GOT3 (cell line): ENCODE results near the gene EFR3B.
"Not testable (repeated sequence)": the region's sequence is repeated elsewhere in the genome, so short reads cannot be mapped to it uniquely, and the experiment has no call there.

Experiments
- DNase-seq: peaks from one replicate; lab custom pipeline; 2025; ENCODE audit warnings: mixed read lengths; lab: John Stamatoyannopoulos, UW

Gene EFR3B

GRCh38 chr2:25041928-25042320 is at the start of gene EFR3B:
Gene EFR3B (plus strand): TSS chr2:25042076. CDS start chr2:25042313, 237 bp downstream.
- DNase-seq: peak; percentile 58

DNA sequence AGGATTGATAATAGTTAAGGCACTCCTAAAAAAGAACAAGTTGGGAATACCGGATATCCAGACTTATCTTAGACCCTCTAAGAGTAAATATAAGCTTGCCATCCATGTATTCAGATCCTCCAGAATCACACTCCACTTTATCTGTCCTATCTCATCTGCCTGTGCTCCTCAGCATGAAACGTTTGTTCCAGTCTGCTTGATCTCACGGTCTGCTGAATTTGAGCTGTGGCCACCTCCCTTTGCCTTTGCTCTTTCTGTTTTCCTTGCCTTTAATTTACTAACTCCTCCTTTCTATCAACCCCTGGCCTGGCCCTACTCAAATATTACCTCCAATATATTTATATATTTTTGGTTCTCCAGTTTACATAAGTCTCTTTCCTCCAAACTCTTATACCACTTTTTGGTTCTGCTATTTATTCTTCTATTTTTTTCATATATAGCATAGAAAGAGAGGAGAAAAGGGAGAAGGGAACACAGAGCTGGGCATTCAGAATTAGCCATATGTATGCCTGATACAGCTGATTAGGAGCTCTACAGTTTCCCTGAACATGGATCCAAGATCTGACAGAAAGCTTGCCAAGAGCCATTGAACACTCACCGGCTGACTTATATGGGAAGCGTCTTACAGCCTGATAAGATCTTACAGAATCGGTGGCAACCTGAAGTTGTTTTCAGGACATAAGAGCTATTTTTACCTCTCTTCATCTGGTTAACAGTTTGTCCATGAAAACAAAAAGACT is 48.3 kb upstream of the EFR3B start:
- DNase-seq: no peak

DNA sequence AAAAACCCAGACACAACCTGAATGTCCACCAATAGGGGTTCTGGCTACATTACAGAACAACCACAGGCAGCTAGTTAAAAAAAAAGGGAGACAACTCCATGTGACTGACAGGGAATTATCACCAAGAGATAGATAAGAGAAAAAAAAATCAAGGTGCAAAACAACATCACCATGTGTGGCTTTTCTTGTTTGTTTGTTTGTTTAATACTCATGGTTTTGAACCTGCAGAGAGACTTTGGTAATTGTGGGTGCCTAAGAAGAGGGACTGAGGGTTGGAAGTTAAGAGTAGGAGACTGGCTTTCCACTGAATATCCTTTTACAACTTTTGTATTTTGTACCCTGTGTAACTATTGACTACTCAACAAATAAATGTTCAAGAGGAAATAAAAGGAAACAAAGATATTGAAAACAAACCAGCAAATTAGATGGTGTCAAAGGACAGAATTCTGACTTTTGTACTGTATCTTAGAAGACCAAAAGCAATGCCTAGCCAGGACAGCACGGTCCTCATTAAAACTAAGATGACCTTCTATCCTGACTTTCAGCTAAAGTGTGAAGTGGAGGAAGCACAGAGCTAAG is 47.6 kb upstream of the EFR3B start:
- DNase-seq: no peak

DNA sequence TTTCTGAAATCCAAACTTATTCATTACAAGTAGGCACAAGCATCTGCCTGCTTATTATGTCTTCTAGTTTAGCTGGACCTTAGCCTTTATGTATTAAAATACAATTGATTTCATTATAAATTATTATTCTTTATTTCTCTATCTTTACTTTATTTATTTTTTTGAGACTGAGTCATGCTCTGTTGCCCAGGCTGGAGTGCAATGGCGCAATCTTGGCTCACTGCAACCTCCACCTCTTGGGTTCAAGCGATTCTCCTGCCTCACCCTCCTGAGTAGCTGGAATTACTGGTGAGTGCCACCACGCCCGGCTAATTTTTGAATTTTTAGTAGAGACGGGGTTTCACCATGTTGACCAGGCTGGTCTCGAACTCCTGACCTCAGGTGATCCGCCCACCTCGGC is 42.8 kb upstream of the EFR3B start:
- not testable (repeated sequence) for DNase-seq

GRCh38 chr2:25000036-25000435 is 41.8 kb upstream of the EFR3B start:
- no peak for DNase-seq

GRCh38 chr2:25000503-25001324 is 41.2 kb upstream of the EFR3B start:
- DNase-seq: no peak

- no peak for DNase-seq
These were observed 40.6 kb upstream of the EFR3B start for GRCh38 chr2:25001325-25001637.

DNA sequence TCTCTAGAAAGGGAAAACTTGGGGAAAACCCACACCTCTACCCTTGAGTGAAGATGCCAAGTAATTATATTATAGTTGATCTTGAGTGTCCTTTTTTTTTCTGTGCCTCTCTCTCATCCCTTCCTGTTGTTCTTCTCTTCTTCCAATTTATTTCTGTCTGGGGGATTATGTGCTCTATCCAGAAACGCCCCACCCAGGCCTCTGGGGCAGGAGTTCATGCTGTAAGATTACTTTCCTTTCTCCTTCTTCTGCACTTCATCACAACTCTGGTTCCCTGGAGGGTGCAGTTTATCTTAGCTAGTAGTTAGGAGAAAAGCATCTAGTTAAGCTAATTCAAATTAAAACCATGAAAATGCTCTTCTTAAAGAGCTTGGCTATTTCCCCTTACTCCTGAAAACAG is 39.8 kb upstream of the EFR3B start:
- no peak for DNase-seq

GRCh38 chr2:25009954-25010353 is 31.9 kb upstream of the EFR3B start:
- no peak for DNase-seq

DNA sequence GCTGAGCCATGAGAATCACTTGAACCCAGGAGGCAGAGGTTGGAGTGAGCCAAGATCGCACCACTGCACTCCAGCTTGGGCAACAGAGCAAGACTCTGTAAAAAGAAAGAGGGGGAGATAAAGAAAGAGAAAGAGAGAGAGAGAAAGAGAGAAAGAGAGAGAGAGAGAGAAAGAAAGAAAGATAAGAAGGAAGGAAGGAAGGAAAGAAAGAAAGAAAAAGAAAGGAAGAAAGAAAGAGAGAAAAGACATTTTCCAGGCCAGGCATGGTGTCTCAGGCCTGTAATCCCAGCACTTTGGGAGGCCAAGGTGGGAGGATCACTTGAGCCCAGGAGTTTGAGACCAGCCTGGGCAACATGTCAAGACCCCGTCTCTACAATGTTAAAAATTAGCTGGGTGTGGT is 30.5 kb upstream of the EFR3B start:
- DNase-seq: not testable (repeated sequence)

DNA sequence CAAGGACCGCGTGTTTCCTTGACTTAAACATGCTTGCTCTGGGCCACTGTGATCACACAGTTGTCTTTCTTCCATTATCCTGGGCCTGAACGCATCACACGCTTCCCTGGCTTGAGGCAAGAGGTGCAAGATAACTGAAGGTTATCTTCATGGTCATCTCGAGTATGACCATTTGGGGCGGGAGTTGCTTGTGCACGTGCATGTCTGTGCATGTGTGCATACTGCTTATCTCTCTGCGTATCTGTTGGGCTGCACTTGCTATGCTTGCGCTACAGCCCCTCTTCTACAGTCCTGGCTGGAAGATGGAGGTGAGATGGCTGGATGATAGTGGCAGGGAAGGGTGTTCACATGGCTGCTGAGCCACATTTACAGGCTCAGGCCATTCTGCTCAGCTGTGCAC is 27.2 kb upstream of the EFR3B start:
- DNase-seq: no peak

- no peak for DNase-seq
These were observed 23.2 kb upstream of the EFR3B start for GRCh38 chr2:25018681-25019080.

DNA sequence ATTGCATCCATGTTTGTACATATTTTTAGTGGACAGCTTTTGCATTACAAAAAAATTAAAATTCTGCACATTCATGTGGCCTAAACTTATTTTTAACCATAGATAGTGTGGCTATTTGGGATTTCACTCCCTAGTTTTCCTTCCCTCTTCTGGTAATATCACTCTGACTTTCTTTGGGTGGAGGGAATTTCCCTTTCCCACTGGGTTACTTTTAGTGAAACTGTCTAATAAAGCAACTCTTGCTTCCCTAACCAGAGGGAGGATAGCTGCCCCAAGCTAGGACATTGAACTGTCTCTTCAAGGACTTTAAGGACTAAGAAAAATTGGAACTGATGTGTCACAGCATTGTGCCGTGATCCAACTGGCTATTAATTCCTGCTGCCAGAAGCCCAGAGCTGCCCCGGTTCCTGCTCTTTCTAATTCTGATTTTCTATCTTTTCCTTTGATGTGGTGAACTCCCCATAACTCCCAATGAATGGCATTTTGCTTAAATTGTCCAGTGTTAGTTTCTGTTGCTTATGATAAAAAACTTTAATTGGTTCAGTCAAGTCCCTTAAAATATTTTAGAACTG is 20.0 kb upstream of the EFR3B start:
- DNase-seq: no peak

- no peak for DNase-seq
These were observed 18.5 kb upstream of the EFR3B start for GRCh38 chr2:25023333-25023732.

DNA sequence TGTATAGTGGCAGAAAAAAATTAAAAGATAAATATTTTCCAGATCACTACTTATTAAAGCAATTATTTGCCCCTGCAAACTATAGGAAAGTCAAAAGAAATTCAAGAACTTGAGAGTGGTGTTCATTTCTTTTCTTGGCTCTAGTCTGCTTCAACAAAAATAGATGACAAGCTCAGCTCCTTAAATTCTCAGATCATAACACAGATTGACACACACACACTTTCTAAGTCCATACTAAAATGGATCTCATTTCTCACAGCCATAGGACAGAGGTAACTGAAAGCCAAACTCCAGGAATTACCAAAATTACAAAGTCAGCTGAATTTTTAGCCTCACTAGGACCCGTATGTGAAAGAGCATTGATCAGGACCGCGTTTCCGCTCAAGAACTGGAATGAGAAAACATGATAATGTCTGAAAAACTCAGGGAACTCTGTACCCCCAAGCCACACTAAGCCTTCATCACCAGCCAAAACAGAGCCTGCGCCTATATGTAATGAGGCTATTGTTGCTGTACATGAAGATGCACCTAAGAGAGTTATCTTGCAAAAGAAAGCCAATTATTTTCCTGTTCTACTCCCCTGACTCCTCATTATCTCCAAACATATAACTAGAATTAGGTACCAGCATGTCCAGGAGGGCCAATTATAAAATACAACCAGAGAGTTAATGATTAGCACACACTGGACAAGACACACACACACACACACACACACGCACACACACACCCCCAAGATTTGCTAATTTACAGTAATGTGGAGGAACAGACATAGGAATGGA is 16.5 kb upstream of the EFR3B start:
- no peak for DNase-seq

- DNase-seq: no peak
These were observed 15.8 kb upstream of the EFR3B start for GRCh38 chr2:25026008-25026530.

- no peak for DNase-seq
These were observed 12.7 kb upstream of the EFR3B start for GRCh38 chr2:25029183-25029554.

GRCh38 chr2:25030702-25031101 is 11.2 kb upstream of the EFR3B start:
- DNase-seq: no peak

- no peak for DNase-seq
These were observed 9.8 kb upstream of the EFR3B start for GRCh38 chr2:25032094-25032493.

DNA sequence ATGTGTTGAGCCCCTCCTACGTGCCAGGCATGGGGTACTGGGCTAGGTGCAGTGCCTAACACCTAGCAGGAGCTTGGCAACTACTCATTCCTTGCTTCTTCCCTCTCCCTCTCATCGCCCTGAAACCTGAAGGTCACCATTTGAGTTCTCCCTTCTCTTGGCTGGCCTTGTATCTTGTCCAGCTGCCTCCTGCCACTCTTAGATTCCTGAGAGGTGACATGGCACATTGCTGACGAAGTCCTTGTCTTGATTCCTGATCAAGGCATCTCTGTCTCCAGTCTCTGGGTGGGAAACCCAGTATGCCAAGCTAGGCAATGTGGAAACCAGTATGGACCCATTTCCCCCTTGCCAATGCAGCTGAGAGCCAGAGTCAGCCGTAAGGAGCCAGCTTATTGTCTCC is 9.0 kb upstream of the EFR3B start:
- DNase-seq: no peak

- DNase-seq: no peak
These were observed 7.8 kb upstream of the EFR3B start for GRCh38 chr2:25034081-25034480.
